ENCODE measurements around the gene LRRC58.

Gene LRRC58

DNA sequence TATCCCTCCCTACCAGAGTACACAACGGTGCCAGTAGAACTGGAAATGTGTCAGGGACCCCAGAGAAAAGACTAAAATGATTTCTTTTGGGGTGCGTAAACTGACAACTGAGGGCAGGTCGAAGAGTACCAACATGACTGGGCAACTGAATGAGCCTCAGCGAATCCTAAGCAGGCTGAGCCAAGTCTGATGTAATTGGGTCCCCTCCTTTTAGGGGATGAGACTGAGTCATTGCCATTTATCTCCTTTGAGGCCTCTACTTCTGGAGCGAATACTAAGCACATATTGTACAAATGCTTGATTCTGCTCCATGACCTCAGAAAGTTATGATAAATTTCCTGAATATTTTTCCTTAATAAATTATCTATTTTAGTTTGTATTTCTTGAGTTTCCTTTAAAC is 46.8 kb downstream of the LRRC58 start:
- no peaks in the 10 kb centered on the region for H3K36me3 ChIP-seq (replicated peaks in 1 of 2; ENCODE audit: control insufficient read depth in 2 of 2, insufficient read depth in 2 of 2, low read length in 2 of 2)
- no CpG with 5 or more reads among the region's 5 CpGs for WGBS, 2 donors (ENCODE audit: extremely low coverage in 2 of 2, insufficient read length in 2 of 2, insufficient replicate concordance in 1 of 2)
- H3K23ac ChIP-seq (ENCODE audit: low read depth, low read length, poor library complexity) = no peak overlapping the region
- no peak overlapping the region for H4K91ac ChIP-seq (ENCODE audit: low read depth, low read length, poor library complexity)
- no peak overlapping the region for H3K18ac ChIP-seq (ENCODE audit: low read length)
- peak overlapping the region; percentile 54 for H2AFZ ChIP-seq (ENCODE audit: low read length)
- no peak overlapping the region for H3K4ac ChIP-seq (ENCODE audit: low read length)
- no peak overlapping the region for H3K4me3 ChIP-seq (ENCODE audit: low read length in 2 of 2)
- H3K27me3 ChIP-seq (ENCODE audit: control insufficient read depth in 3 of 3, insufficient read depth in 3 of 3, low read depth in 1 of 3, low read length in 3 of 3) = no peaks in the 10 kb centered on the region
- H3K4me1 ChIP-seq (ENCODE audit: control insufficient read depth in 2 of 2, insufficient read depth in 1 of 2, low read depth in 1 of 2, low read length in 2 of 2) = peaks cover 4% of the 10 kb centered on the region in 2 donors
- H2BK12ac ChIP-seq (ENCODE audit: low read length) = no peak overlapping the region
- no peak overlapping the region for H2BK5ac ChIP-seq (ENCODE audit: low read length)
- H2BK15ac ChIP-seq (ENCODE audit: low read length) = no peak overlapping the region
- H4K8ac ChIP-seq (ENCODE audit: low read depth, low read length) = no peak overlapping the region
- H2BK120ac ChIP-seq (ENCODE audit: low read depth, low read length) = no peak overlapping the region
- H3K9me3 ChIP-seq (replicated peaks in 1 of 2; ENCODE audit: control insufficient read depth in 2 of 2, insufficient read depth in 1 of 2, low read depth in 1 of 2, low read length in 2 of 2) = peaks cover 0 to 4% of the 10 kb centered on the region in 2 donors
- no peak for DNase-seq (ENCODE audit: low spot score)
- no peak overlapping the region for H3K4me2 ChIP-seq (ENCODE audit: insufficient read depth, low read length, poor library complexity, severe bottlenecking)
- no peak overlapping the region for H3K14ac ChIP-seq (ENCODE audit: low read length)
- H3K9ac ChIP-seq (ENCODE audit: low read depth, low read length, poor library complexity) = no peak overlapping the region
- H3K79me1 ChIP-seq (ENCODE audit: low read depth, low read length) = no peaks in the 10 kb centered on the region
- no peak overlapping the region for H2AK5ac ChIP-seq (ENCODE audit: low read depth, low read length)
- no peak overlapping the region for H3K27ac ChIP-seq (replicated peaks; ENCODE audit: low read length)

DNA sequence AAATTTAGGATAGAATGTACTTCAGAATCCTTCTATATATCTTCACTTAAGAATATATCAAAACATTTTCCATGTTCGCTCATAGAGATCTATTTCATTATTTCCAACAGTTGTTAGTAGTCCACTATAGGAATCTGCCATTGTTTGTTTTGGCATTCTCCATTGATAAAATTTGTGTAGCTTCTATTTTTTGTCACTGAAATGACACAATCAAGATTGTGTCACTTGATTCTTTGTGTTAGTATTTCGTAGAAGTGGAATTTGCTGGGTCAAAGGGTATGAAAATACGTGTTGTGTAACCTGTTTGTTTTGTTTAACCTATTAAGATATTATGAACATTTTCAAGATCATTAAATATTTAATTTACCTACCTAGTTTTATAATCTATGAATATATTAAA is 48.2 kb downstream of the LRRC58 start:
- no peak for DNase-seq (ENCODE audit: low spot score)
- no peaks in the 10 kb centered on the region for H3K27me3 ChIP-seq (ENCODE audit: control insufficient read depth in 3 of 3, insufficient read depth in 3 of 3, low read depth in 1 of 3, low read length in 3 of 3)
- H2BK15ac ChIP-seq (ENCODE audit: low read length) = no peak overlapping the region
- H3K9me3 ChIP-seq (replicated peaks in 1 of 2; ENCODE audit: control insufficient read depth in 2 of 2, insufficient read depth in 1 of 2, low read depth in 1 of 2, low read length in 2 of 2) = no peaks in the 10 kb centered on the region
- no peak overlapping the region for H2BK120ac ChIP-seq (ENCODE audit: low read depth, low read length)
- no peak overlapping the region for H4K8ac ChIP-seq (ENCODE audit: low read depth, low read length)
- H2AK5ac ChIP-seq (ENCODE audit: low read depth, low read length) = no peak overlapping the region
- H3K36me3 ChIP-seq (replicated peaks in 1 of 2; ENCODE audit: control insufficient read depth in 2 of 2, insufficient read depth in 2 of 2, low read length in 2 of 2) = no peaks in the 10 kb centered on the region
- H3K79me1 ChIP-seq (ENCODE audit: low read depth, low read length) = no peaks in the 10 kb centered on the region
- no peak overlapping the region for H4K91ac ChIP-seq (ENCODE audit: low read depth, low read length, poor library complexity)
- no peak overlapping the region for H3K23ac ChIP-seq (ENCODE audit: low read depth, low read length, poor library complexity)
- no peak overlapping the region for H3K18ac ChIP-seq (ENCODE audit: low read length)
- H2BK12ac ChIP-seq (ENCODE audit: low read length) = no peak overlapping the region
- H2AFZ ChIP-seq (ENCODE audit: low read length) = no peak overlapping the region
- H3K4me3 ChIP-seq (ENCODE audit: low read length in 2 of 2) = no peak overlapping the region
- no peak overlapping the region for H2BK5ac ChIP-seq (ENCODE audit: low read length)
- H3K27ac ChIP-seq (replicated peaks; ENCODE audit: low read length) = no peak overlapping the region
- no peak overlapping the region for H3K9ac ChIP-seq (ENCODE audit: low read depth, low read length, poor library complexity)
- H3K4me2 ChIP-seq (ENCODE audit: insufficient read depth, low read length, poor library complexity, severe bottlenecking) = no peak overlapping the region
- no peak overlapping the region for H3K4ac ChIP-seq (ENCODE audit: low read length)
- no peak overlapping the region for H3K14ac ChIP-seq (ENCODE audit: low read length)
- H3K4me1 ChIP-seq (ENCODE audit: control insufficient read depth in 2 of 2, insufficient read depth in 1 of 2, low read depth in 1 of 2, low read length in 2 of 2) = peaks cover 4% of the 10 kb centered on the region in 2 donors
- WGBS, 2 donors (ENCODE audit: extremely low coverage in 2 of 2, insufficient read length in 2 of 2, insufficient replicate concordance in 1 of 2) = no CpG with 5 or more reads among the region's 3 CpGs

DNA sequence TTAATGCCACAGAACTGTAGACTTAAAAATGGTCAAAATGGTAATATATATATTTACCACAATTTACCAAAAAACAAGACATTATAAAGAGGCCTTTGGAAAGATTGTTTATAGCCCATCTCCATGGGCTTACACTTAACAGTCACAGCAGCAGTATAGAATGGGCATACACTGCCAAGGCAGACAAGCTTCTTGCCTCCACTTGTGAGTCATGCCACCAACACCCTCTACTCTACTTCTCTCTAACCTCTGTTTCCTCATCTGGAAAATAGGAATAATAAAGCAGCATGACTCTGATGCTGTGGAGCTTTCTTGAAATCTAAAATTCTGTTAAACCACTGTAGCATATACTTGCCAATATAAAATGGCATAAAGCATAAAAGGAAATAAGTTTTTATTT is 49.8 kb downstream of the LRRC58 start:
- H2AFZ ChIP-seq (ENCODE audit: low read length) = no peak overlapping the region
- no peak overlapping the region for H2AK5ac ChIP-seq (ENCODE audit: low read depth, low read length)
- H3K4me2 ChIP-seq (ENCODE audit: insufficient read depth, low read length, poor library complexity, severe bottlenecking) = no peak overlapping the region
- no peak overlapping the region for H4K8ac ChIP-seq (ENCODE audit: low read depth, low read length)
- DNase-seq (ENCODE audit: low spot score) = no peak
- H2BK12ac ChIP-seq (ENCODE audit: low read length) = no peak overlapping the region
- H4K91ac ChIP-seq (ENCODE audit: low read depth, low read length, poor library complexity) = no peak overlapping the region
- H3K4me1 ChIP-seq (ENCODE audit: control insufficient read depth in 2 of 2, insufficient read depth in 1 of 2, low read depth in 1 of 2, low read length in 2 of 2) = peaks cover 4% of the 10 kb centered on the region in 2 donors
- H3K4ac ChIP-seq (ENCODE audit: low read length) = no peak overlapping the region
- no peaks in the 10 kb centered on the region for H3K9me3 ChIP-seq (replicated peaks in 1 of 2; ENCODE audit: control insufficient read depth in 2 of 2, insufficient read depth in 1 of 2, low read depth in 1 of 2, low read length in 2 of 2)
- no peak overlapping the region for H3K4me3 ChIP-seq (ENCODE audit: low read length in 2 of 2)
- no peak overlapping the region for H2BK15ac ChIP-seq (ENCODE audit: low read length)
- no peak overlapping the region for H3K23ac ChIP-seq (ENCODE audit: low read depth, low read length, poor library complexity)
- no peak overlapping the region for H3K14ac ChIP-seq (ENCODE audit: low read length)
- H2BK120ac ChIP-seq (ENCODE audit: low read depth, low read length) = no peak overlapping the region
- no peak overlapping the region for H3K9ac ChIP-seq (ENCODE audit: low read depth, low read length, poor library complexity)
- no peaks in the 10 kb centered on the region for H3K79me1 ChIP-seq (ENCODE audit: low read depth, low read length)
- no peak overlapping the region for H3K18ac ChIP-seq (ENCODE audit: low read length)
- H3K27me3 ChIP-seq (ENCODE audit: control insufficient read depth in 3 of 3, insufficient read depth in 3 of 3, low read depth in 1 of 3, low read length in 3 of 3) = no peaks in the 10 kb centered on the region
- no peaks in the 10 kb centered on the region for H3K36me3 ChIP-seq (replicated peaks in 1 of 2; ENCODE audit: control insufficient read depth in 2 of 2, insufficient read depth in 2 of 2, low read length in 2 of 2)
- H3K27ac ChIP-seq (replicated peaks; ENCODE audit: low read length) = no peak overlapping the region
- H2BK5ac ChIP-seq (ENCODE audit: low read length) = no peak overlapping the region

DNA sequence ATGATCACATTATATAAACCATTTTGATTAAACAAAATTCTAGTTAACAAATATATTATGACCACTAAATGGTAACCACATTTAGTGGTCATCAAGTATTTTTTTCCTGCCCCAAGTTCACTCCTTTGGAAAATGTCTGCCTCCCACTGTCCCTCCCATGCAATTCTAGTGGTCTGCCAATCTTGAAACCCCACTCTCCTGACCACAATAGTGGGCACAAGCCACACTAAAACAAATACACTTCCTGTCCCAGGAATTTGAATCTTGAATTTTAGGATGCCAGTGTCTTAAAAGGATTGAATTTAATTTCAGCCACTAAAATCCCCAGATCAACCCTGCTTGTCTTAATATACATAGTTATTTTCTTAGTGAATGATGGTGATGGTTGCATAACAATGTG is 50.2 kb downstream of the LRRC58 start:
- Histone ChIP-seq H2BK15ac (ENCODE audit: low read length) (no peak overlapping the region), H3K79me1 (ENCODE audit: low read depth, low read length) (no peaks in the 10 kb centered on the region), H3K4me2 (ENCODE audit: insufficient read depth, low read length, poor library complexity, severe bottlenecking) (no peak overlapping the region), H4K91ac (ENCODE audit: low read depth, low read length, poor library complexity) (no peak overlapping the region), H3K27ac (replicated peaks; ENCODE audit: low read length) (no peak overlapping the region), H3K4me1 (ENCODE audit: control insufficient read depth in 2 of 2, insufficient read depth in 1 of 2, low read depth in 1 of 2, low read length in 2 of 2) (peaks cover 4% of the 10 kb centered on the region in 2 donors), H3K27me3 (ENCODE audit: control insufficient read depth in 3 of 3, insufficient read depth in 3 of 3, low read depth in 1 of 3, low read length in 3 of 3) (no peaks in the 10 kb centered on the region), H3K23ac (ENCODE audit: low read depth, low read length, poor library complexity) (no peak overlapping the region), H2AFZ (ENCODE audit: low read length) (no peak overlapping the region), H2BK12ac (ENCODE audit: low read length) (no peak overlapping the region), H3K4ac (ENCODE audit: low read length) (no peak overlapping the region), H3K9ac (ENCODE audit: low read depth, low read length, poor library complexity) (no peak overlapping the region), H3K18ac (ENCODE audit: low read length) (no peak overlapping the region), H3K9me3 (replicated peaks in 1 of 2; ENCODE audit: control insufficient read depth in 2 of 2, insufficient read depth in 1 of 2, low read depth in 1 of 2, low read length in 2 of 2) (no peaks in the 10 kb centered on the region), H2BK5ac (ENCODE audit: low read length) (no peak overlapping the region), H3K36me3 (replicated peaks in 1 of 2; ENCODE audit: control insufficient read depth in 2 of 2, insufficient read depth in 2 of 2, low read length in 2 of 2) (no peaks in the 10 kb centered on the region), H3K14ac (ENCODE audit: low read length) (no peak overlapping the region), H2AK5ac (ENCODE audit: low read depth, low read length) (no peak overlapping the region), H3K4me3 (ENCODE audit: low read length in 2 of 2) (no peak overlapping the region), H4K8ac (ENCODE audit: low read depth, low read length) (no peak overlapping the region), H2BK120ac (ENCODE audit: low read depth, low read length) (no peak overlapping the region)
- no peak for DNase-seq (ENCODE audit: low spot score)
